Ramos (cell line): ENCODE measurements around the gene GABRB2.
"Not testable (repeated sequence)": the region's sequence is repeated elsewhere in the genome, so short reads cannot be mapped to it uniquely, and the experiment has no call there.

Experiments used
- in situ Hi-C: fragments of 300-500 bp; cut with MboI; formaldehyde crosslinking; loops from one replicate; pipeline ENCODE4 v1.14.3; 2022; ENCODE audit warnings: low sequenced_read_pairs; ENCODE audit not compliant: unreplicated experiment

The GABRB2 gene

GRCh38 chr5:161306351-161306995, 240.1 kb downstream of the GABRB2 start:
- in situ Hi-C loops = no loop called here

DNA sequence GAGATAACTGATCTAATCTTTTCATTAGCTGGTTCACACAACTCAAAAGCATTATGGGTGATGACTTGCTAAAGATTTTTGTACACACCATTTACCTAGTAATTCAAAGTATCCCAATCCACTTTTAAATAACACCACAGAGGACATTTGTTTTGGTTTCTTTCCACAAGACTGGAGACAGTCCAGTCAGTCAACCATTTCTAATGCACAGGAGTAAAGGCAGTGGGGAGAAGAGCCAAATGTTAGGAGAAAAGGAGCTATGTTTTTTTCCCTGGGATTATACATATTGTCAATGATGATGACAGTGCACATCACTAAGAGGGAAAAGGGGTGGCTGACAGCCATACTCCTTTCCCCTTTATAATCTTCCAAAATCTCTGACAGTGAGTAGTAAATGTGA, 240.9 kb downstream of the GABRB2 start:
- in situ Hi-C loops = no loop called here

DNA sequence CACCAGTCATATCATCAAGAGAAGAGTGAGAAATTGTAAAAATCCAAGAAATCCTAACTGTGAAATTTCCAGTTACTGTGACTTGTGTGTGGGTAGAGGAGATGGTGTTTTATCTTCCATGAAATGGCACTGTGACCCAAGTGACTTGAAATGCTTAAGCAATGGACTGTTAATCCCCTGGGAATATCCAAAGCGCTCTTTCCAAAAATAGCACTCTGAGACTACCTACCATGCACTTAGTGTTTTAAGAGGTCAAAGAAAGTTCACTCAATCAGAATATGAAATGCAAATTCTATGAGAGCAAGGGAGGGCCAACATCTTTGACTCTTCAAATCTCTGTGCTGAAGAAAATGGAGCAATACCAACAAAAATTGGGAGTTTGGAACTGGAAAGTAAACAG, 244.0 kb downstream of the GABRB2 start:
- in situ Hi-C loops = no loop called here

DNA sequence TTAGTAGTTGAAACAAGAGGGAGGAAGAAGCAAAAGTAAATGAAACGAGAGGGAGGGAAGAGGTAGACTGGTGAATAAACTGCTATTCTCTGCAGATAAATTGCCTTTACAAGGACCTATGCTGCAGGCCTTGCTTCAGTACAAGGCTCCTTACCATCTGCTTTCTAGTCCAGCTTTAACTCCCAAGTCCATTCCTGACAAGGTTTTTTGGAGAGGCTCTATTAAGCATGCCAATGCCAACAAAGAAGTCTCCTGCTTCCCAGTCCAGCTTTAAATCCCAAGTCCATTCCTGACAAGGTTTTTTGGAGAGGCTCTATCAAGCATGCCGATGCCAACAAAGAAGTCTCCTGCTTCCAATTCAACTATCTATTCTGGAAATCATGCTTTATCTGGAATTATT, 244.9 kb downstream of the GABRB2 start:
- in situ Hi-C loops = no loop called here

GRCh38 chr5:161299053-161299452, 247.5 kb downstream of the GABRB2 start:
- in situ Hi-C loops = no loop called here

DNA sequence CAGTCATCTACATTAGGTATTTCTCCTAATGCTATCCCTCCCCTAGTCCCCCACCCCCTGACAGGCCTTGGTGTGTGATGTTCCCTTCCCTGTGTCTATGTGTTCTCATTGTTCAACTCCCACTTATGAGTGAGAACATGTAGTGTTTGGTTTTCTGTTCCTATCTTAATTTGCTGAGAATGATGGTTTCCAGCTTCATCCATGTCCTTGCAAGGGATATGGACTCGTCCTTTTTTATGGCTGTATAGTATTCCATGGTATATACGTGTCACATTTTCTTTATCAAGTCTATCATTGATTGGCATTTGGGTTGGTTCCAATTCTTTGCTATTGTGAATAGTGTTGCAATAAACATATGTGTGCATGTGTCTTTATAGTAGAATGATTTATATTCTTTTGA, 249.1 kb downstream of the GABRB2 start:
- in situ Hi-C loops = not testable (repeated sequence)

- in situ Hi-C loops = no loop called here
Measured at GRCh38 chr5:161295721-161296250, 250.7 kb downstream of the GABRB2 start.

GRCh38 chr5:161288071-161288470, 258.5 kb downstream of the GABRB2 start:
- in situ Hi-C loops = no loop called here

DNA sequence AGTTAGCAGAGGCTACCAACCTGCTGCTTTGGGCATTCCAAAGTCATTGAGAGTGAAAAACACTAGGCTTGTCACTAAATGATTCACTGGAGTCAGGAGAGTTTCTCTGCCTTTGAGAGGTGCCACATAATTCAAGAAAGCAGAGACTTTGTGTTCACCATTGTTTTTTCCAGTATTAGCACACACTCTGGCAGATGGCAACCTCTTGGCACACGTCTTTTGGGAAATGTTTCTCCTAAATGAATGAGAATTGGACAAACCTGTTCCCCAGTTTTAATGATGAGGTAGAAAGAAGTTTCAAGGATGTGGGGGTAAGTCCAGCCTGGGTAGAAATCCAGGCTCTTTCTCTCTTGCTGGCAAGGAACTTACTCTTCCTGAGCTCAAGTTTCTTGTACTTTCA, 259.1 kb downstream of the GABRB2 start:
- in situ Hi-C loops = no loop called here

GRCh38 chr5:161286066-161286655, 260.4 kb downstream of the GABRB2 start:
- in situ Hi-C loops = no loop called here

DNA sequence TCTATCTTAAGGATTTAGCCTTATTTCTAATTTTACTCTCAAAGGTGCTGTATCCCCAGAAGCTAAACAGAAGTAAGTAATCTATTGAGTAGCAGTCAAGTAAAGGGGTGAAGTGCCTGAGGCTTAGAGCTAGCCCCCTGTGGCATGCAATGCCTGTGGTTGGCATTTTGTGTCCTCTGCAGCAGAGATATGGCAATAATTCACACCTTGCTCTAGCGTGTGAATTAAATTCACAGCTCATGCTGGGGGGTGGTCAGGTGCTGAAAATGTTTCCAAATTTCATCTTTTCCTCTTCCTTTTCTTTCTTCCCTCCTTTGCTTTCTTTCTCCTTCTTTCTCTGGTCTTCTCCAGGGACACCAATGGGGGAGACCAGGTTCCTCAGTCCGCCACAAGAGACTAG, 262.1 kb downstream of the GABRB2 start:
- in situ Hi-C loops = no loop called here

- in situ Hi-C loops = no loop called here
Measured at GRCh38 chr5:161283296-161283695, 263.2 kb downstream of the GABRB2 start.

DNA sequence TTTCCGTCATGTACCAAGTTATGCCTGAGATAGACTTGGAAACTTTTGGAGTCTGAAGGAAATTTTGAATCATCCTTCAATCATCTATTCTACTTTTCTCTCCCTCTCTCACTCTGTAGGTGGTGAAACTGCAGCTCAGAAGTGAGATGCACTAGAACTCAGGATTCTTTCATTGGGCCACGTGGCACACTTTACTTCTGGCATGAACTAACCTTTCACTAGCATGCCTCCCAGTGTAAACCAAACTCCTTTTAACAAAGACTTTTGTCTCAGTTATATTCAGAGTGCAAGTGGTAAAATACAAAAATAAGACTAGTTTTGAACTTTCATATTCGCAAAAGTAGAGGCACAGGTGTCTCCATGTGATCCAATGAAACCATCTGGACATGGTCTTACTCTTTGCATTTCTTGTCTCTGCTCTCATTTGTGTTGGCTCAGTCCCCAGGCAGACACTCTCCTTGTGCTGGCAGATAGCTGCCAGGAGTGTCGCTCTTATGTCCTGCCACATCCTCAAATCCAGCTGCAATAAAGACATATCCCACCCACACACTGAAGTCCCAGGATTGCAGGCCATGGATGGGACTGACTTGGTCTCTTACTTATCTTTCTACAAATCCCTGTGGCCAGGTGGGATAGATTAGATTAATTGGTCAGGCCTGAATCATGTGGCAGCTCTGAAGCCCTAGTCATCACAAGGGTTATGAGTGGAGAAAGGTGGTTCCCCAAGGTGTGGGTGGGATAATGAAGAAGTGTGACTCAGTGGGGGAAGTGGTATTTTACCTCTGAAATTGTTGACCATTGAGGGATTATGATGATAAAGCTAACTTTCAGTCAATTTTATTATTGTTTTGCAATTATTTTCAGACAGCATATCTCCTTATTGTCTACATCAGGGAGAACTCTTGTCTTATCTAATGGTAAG, 267.5 kb downstream of the GABRB2 start:
- in situ Hi-C loops = no loop called here

DNA sequence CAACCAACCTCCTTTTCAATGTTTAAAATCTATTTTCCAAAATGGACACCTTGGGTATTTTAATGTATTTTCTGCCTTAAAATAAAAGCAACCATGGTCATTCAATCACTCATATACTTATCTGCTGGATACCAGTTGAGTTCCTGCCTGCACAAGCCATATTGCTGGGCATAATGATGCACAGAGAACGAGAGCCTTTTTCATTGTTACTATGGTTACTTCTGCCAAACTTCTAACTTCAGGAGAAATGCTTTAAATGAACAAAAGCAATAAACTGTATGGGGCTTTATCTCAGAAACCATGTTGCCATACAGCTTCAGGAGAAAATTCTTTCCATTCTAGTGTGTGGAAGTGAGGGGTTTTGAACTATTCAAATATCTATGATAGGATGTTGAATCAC, 269.5 kb downstream of the GABRB2 start:
- in situ Hi-C loops = no loop called here

DNA sequence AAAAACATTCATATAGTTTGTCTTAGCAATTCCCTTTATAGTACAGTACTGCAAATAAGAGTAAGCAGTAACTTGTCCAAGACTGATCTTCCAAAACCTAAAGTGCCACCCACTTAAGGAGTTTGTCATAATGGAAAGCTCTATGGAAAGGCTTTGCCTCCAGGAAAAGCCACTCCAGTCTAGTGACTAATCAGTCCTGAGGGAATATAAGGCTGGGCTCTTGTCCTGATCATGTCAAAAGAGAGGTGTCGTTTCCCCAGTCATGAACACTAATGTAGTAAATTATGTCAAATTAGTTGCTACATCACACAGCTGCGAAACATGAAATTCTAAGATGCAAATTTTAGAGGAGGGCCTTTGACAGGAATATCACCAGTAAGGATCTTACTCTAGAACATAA, 271.6 kb downstream of the GABRB2 start:
- in situ Hi-C loops = no loop called here

- in situ Hi-C loops = no loop called here
Measured at GRCh38 chr5:161273410-161273809, 273.1 kb downstream of the GABRB2 start.

GRCh38 chr5:161271816-161272215, 274.7 kb downstream of the GABRB2 start:
- in situ Hi-C loops = no loop called here

GRCh38 chr5:161269125-161269524, 277.4 kb downstream of the GABRB2 start:
- in situ Hi-C loops = no loop called here

GRCh38 chr5:161266954-161267353, 279.6 kb downstream of the GABRB2 start:
- in situ Hi-C loops = no loop called here

GRCh38 chr5:161265006-161265405, 281.5 kb downstream of the GABRB2 start:
- in situ Hi-C loops = no loop called here

DNA sequence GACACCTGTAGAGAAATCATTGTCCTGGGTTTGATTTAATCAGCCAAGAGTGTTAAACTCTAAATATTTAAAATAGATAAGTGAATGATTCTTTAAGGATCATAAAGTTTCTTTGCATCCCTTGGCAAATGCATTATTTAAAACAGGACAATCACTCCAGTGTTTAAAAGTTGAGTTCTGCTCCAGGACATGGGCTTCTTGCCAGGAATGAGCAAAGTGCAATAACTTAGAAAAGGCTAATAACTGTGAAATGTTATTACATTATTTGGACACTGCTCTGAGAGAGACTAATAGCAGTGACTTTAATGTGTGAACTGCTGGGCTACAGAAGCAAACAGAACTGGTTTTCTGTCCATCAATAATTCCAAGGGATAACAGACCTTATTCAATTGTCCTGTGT, 283.3 kb downstream of the GABRB2 start:
- in situ Hi-C loops = no loop called here
